HG03457 (cell line): ENCODE results near the gene ANKFN1.

Source experiments
- ATAC-seq: cut with Tn5 transposase; IDR thresholded peaks from one replicate; pipeline ENCODE4 v1.9.1; 2021; ENCODE audit warnings: moderate number of reproducible peaks; ENCODE audit not compliant: unreplicated experiment

Gene ANKFN1

DNA sequence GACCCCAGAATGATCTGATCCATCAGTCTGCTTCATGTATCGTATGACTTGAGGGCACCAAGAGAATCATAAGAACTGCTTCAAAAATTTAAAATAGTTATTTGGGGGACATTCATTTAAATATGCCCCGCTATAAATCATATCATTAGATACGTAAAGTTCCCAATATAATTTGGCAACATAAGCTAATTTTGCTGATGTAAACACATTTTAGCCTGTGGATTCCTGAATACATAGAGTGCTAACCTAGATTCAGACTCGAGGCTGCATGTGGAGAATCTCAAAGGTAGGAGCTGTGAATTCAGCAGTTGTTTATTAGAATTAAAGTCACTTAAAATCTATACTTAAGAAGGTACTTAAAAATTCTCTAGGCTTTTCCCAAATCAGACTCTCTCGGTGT, 24.9 kb downstream of the ANKFN1 start:
- ATAC-seq = no peak

DNA sequence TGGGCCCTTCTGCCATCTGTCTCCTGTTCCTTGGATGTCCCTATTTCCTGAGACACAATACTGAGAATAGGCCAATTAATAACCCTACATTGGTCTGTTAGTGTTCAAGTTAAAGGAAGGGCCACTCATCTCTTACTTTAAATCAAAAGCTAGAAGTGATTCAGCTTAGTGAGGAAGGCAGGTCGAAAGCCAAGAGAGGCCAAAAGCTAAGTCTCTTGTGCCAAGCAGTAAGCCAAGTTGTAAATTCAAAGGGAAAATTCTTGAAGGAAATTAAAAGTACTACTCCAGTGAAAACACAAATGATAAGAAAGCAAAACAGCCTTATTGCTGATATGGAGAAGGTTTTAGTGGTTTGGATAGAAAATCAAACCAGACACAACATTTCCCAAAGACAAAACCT, 28.8 kb downstream of the ANKFN1 start:
- no peak for ATAC-seq

DNA sequence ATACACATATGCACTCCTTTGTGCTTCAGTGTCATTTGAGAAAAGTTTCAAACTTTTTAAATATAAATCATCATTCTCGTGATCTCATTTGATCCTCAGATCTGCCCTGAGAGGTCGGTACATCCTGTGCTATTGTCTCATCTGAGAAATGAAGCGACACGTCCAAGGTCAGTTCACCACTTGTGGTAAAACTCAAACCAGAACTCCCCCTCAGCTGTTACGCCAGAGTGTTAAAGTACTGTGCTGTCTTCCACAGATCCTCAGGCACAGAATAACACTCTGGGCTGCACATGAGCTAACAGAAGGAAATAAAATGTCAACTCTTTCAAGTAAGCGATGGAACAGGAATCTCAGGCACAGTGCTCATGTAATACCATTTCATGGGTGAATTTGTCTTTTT, 31.4 kb downstream of the ANKFN1 start:
- ATAC-seq = no peak

DNA sequence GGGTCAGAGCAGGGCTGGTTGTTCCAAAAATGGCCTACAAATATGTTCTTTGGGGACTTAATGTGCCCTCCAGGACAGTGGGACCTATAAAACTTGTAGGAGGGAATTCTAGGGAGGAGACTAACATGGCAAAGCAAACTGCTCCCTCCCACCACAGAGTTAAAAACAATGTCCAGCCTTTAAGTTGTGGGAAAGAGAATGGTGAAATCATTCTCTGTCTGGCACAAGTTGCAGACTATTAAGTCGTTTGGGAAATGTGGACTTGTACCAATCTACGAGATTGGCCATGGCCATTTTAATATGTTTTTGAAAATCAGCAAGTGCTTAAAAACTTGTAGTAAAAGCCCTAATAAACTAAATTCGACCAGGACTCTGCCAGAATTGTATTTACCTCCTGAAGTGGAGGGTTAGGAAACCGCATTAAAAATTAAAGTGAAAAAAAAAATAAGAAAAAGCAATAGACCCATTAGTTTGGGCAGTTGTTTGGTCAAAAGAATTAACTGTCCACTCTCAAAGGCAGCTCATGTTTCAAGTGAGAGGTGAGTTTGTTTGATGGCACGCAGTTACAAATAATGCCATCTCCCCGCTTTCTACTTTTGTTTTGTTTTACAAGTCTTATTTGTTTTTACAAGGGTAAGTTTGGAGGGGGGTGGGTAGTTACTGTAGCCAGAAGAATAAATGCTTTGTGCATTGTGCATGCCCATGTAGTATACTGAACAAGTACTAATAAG, 32.4 kb downstream of the ANKFN1 start:
- ATAC-seq = no peak

DNA sequence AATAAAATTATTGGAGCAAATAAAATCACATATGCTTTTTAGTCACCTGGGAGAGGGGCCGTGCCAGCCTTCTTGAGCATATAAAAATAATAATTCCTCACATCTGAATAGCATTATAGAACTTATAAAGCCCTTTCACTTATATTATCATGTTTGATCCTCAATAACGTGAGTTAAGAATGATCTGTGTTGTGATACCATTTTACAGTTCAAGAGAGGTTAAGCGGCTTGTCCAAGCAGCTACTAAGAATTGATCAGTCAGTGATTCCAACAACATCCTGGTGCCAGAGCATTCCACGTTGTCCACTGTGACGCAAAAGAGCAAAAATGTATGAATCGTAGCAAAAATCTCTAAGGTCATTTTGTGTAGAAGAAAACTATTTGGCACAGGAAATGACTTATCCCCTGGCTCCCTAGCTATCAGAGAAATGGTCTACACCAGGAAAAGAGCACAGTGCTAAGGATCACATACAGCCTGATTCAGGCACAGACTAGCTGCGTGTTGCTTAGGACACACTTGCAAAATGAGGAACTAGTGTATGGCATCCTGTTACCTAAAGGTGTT, 33.0 kb downstream of the ANKFN1 start:
- ATAC-seq = no peak

GRCh38 chr17:56203430-56203829, 50.2 kb downstream of the ANKFN1 start:
- no peak for ATAC-seq

DNA sequence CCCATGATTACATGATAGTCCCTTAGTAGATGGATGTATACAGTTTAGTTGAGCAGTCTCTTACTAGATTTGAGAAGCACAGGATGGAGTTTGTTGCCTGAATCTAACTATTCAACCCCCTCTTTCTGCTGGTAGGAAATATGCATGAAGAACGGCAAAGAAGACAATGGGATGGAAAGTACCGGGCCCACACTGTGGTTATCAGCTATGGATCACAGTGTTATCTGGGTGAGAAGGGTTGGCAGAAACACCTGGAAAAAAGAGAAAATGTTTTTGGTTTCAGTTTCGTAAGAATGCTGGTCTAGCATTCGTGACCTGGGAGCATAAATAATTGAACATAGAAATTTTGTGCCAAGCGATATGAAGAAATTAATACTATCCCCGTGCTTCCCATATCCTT, 53.1 kb downstream of the ANKFN1 start:
- ATAC-seq = no peak

DNA sequence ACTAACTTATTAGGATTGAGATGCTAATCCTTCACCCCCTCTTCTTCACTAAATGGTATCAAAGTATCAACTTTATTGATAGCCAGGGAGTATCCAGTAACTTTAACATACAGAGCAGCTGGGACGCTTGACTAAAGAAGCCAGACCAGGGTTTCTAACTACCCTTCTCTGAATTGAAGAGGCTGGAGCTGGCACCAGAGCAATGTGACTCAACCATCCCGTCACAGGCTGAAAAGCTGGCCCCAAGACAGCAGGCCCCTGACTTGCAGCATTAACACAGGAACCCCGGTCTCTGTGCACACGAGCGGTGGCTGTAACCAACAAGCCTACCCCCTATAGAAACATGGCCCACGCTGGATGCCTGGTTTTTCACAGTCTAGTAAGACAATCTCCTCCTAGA, 59.8 kb downstream of the ANKFN1 start:
- ATAC-seq = no peak

- ATAC-seq = no peak
Measured at GRCh38 chr17:56217921-56218320, 64.6 kb downstream of the ANKFN1 start.

GRCh38 chr17:56222255-56222654, 69.0 kb downstream of the ANKFN1 start:
- ATAC-seq = no peak

DNA sequence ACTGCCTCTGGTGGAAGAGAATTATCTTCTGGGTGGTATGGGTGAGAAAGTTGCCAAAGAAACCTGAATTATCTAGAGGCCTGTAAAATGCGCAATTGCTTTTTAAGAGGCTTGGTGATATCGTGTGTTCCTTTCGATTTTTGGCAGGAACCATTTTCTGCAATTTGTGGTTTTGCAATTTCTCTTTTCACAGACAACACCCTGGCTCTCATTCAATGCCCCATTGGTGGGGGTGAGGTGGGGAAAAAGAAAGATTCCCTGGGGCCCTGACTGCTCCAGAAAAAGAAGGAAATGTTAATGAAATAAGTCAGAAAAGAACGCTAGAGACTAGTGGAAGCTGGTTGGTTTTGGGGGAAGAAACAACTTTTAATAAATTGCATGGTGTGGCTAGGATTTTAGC, 77.4 kb downstream of the ANKFN1 start:
- no peak for ATAC-seq

GRCh38 chr17:56231252-56231651, 78.0 kb downstream of the ANKFN1 start:
- no peak for ATAC-seq

GRCh38 chr17:56231693-56232092, 78.4 kb downstream of the ANKFN1 start:
- no peak for ATAC-seq

DNA sequence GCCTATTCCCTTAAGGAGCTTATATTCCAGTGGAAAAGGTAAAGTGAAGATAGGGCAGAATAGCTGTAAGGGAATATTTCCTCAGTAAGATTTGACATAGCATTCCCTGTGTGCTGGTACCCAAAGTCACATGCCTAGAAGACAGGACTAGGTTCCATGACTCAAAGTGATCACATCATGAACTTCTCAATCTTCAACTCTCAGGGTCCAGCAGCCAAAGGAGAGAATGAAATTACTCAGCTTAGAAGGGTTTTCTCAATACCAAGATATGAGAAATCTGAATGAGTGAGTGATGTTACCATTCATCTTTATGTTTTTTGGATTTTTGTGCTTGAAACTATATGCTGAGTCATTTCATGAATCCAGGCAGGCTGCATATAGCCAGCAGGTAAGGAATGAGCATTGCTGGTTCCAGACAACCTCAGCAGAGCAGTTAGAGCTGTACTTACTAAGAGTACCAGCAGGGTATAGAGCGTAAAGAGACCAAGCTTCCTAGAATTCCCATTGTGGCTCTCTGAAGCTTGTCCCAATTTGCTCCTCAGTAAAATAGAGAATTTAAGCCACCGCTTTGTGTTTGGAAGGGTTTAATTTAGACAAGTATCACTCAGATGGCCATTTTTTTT, 91.1 kb downstream of the ANKFN1 start:
- no peak for ATAC-seq

- ATAC-seq = no peak
Measured at GRCh38 chr17:56247816-56248215, 94.5 kb downstream of the ANKFN1 start.

GRCh38 chr17:56257075-56257474, 103.8 kb downstream of the ANKFN1 start:
- ATAC-seq = no peak

- ATAC-seq = no peak
Measured at GRCh38 chr17:56260376-56261002, 107.2 kb downstream of the ANKFN1 start.

DNA sequence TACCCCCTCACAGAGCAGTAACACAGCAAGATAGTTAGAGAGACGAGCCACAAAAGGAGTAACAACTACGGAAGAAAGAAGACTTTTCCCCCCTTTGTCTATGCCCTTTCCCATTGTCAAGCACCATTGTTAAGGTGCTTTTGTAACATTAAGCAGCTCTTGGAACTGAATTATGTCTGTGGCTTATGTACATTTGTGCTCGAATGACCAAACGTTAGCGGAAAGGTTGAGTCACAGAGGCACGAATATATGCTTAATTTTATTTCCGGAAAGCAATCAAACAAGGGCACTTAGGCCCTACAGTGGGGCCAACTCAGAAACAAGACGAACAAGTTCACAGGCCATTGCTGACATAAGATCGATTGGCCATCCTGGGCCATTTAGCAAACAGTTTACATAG, 109.5 kb downstream of the ANKFN1 start:
- ATAC-seq = no peak

DNA sequence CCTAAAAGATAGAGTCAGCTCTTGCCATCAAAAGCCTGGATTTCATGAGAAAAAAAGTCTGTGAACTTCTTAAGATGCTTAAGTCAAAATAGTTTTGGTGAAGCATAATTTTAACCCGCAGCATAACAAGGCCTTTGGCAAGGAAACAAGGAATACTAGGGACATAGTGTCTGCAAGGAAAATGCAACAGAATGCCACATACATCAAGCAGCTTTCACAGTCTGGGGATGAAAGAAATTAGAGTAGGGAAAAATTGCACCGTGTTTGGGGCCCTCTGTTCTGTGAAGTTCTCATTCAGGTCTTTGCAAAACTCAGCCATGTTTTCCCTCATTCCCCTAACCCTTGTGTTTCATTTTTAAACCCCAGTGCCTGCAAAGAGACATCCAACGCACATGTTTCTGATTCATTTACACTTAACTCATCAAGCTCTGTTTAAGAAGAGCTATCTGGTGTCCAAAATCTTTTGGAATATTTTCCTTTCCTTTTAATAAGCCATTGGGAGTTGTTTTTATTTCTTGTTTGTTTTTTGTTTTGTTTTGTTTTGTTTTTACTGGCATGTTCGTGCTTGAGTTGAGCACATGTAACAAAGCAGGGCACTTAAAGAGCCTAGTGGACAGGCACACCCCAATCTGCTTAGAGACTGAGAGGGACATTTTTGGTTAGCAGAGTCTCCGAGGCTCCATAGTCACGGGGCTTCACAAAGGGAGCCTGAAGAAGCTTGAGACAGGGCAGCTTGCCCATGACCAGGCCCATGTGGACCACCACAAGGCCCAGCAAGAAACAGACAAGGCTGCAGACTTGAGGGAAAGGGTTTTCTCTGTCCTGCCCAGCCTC, 116.5 kb downstream of the ANKFN1 start:
- no peak for ATAC-seq

DNA sequence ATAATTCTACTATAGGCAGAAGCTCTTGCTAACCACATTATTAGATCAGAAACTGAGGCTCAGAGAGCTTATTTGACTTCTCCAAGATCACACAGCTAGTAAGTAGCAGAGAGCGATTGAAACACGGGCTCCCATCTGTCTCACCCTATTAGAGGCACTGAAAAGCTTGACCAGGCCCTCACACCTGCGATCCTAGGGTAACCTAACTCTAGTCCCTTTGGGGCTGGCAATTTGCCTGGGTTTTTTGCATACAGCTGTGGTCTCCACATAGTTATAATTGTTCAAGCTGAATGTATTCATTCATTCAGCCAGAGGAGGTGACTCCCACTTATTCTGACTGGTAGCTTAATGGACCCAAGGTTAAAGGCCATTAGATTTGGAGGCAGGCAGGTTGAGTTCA, 121.2 kb downstream of the ANKFN1 start:
- ATAC-seq = no peak

DNA sequence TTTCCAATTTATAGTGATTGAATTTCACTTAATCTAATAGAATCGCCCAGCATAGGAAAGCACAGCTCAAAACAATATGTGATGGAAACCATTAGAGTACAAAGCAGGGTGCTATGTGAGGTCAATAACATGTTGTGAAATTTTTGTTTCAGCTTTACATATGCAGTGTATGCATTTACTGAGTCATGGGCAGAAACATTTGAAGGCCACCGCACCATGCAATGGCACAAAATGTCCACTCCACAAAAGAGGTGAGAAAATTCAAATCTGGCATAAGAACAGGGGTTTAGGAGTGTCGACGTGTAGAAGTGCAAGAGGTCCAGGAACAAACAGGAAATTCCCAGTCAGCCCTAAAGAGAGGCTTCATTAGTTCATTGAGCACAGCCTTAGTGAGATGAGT, 131.2 kb downstream of the ANKFN1 start:
- ATAC-seq = no peak
